ENCODE measurements around the gene COL27A1. TPM values are rescaled to one million over a fixed set of nuclear protein-coding genes. Genes with fewer than 3 reads are reported as not detected.
A peak's percentile ranks its signal among the peaks of the same experiment; 100 is the strongest.

Gene COL27A1
- total RNA-seq, 1 donor from 2014 or later: 6.4 TPM

- intact Hi-C loops (cut with micrococcal nuclease): no loop called here
- H3K27ac ChIP-seq (replicated peaks): no peak overlapping the region
- H3K27me3 ChIP-seq (ENCODE audit: low read depth): no peaks in the 10 kb centered on the region
- H3K4me1 ChIP-seq: peaks cover 36% of the 10 kb centered on the region
- DNase-seq: no peak
- H3K9me3 ChIP-seq (replicated peaks): no peaks in the 10 kb centered on the region
- no peak overlapping the region for H3K4me3 ChIP-seq
- H3K36me3 ChIP-seq: no peaks in the 10 kb centered on the region
- no peak for TF ChIP-seq CTCF (IDR thresholded peaks at IDR 0.05; ENCODE audit: borderline replicate concordance)
Observed at GRCh38 chr9:114138552-114138971, 16.8 kb upstream of the COL27A1 start.

GRCh38 chr9:114139071-114139470 is 16.3 kb upstream of the COL27A1 start:
- Histone ChIP-seq H3K9me3 (replicated peaks) (no peaks in the 10 kb centered on the region), H3K4me1 (peaks cover 36% of the 10 kb centered on the region), H3K27me3 (ENCODE audit: low read depth) (no peaks in the 10 kb centered on the region), H3K4me3 (no peak overlapping the region), H3K36me3 (no peaks in the 10 kb centered on the region), H3K27ac (replicated peaks) (peak overlapping the region; percentile 73)
- intact Hi-C loops (cut with micrococcal nuclease): no loop called here
- no peak for DNase-seq
- TF ChIP-seq CTCF (IDR thresholded peaks at IDR 0.05; ENCODE audit: borderline replicate concordance): no peak

- Histone ChIP-seq H3K9me3 (replicated peaks) (no peaks in the 10 kb centered on the region), H3K27me3 (ENCODE audit: low read depth) (no peaks in the 10 kb centered on the region), H3K4me1 (peaks cover 36% of the 10 kb centered on the region), H3K27ac (replicated peaks) (peak overlapping the region; percentile 73), H3K4me3 (no peak overlapping the region), H3K36me3 (no peaks in the 10 kb centered on the region)
- TF ChIP-seq CTCF (IDR thresholded peaks at IDR 0.05; ENCODE audit: borderline replicate concordance): no peak
- intact Hi-C loops (cut with micrococcal nuclease): no loop called here
- DNase-seq: no peak
Observed at GRCh38 chr9:114140401-114140800, 14.9 kb upstream of the COL27A1 start.

- peaks cover 36% of the 10 kb centered on the region for H3K4me1 ChIP-seq
- H3K4me3 ChIP-seq: no peak overlapping the region
- TF ChIP-seq CTCF (IDR thresholded peaks at IDR 0.05; ENCODE audit: borderline replicate concordance): no peak
- no peaks in the 10 kb centered on the region for H3K36me3 ChIP-seq
- H3K27me3 ChIP-seq (ENCODE audit: low read depth): no peaks in the 10 kb centered on the region
- H3K9me3 ChIP-seq (replicated peaks): no peaks in the 10 kb centered on the region
- no peak for DNase-seq
- intact Hi-C loops (cut with micrococcal nuclease): no loop called here
- peak overlapping the region; percentile 73 for H3K27ac ChIP-seq (replicated peaks)
Observed at GRCh38 chr9:114140850-114141249, 14.5 kb upstream of the COL27A1 start.

GRCh38 chr9:114141553-114142402 is 13.6 kb upstream of the COL27A1 start:
- no peak for TF ChIP-seq CTCF (IDR thresholded peaks at IDR 0.05; ENCODE audit: borderline replicate concordance)
- H3K27me3 ChIP-seq (ENCODE audit: low read depth): no peaks in the 10 kb centered on the region
- no peaks in the 10 kb centered on the region for H3K36me3 ChIP-seq
- no peaks in the 10 kb centered on the region for H3K9me3 ChIP-seq (replicated peaks)
- no peak overlapping the region for H3K4me3 ChIP-seq
- DNase-seq: peak; percentile 41
- H3K4me1 ChIP-seq: peaks cover 36% of the 10 kb centered on the region
- H3K27ac ChIP-seq (replicated peaks): peak overlapping the region; percentile 73
- intact Hi-C loops (cut with micrococcal nuclease): no loop called here
